HUDEP-2 (cell line): ENCODE results near the gene ADAMTS17.

Experiments used
- DNase-seq, 76 experiments: peaks; one replicate each; lab custom pipeline; 2025; ENCODE audit not compliant: unreplicated experiment in 76 of 76; lab: John Stamatoyannopoulos, UW

The ADAMTS17 gene

GRCh38 chr15:100311833-100312476 lies 29.8 kb downstream of the ADAMTS17 start:
- DNase-seq: no peak

- no peak for DNase-seq
These were observed 30.6 kb downstream of the ADAMTS17 start for GRCh38 chr15:100311154-100311625.

GRCh38 chr15:100310513-100311153 lies 31.1 kb downstream of the ADAMTS17 start:
- no peak for DNase-seq

GRCh38 chr15:100310041-100310405 lies 31.8 kb downstream of the ADAMTS17 start:
- no peak for DNase-seq

GRCh38 chr15:100309109-100310040 lies 32.4 kb downstream of the ADAMTS17 start:
- DNase-seq: no peak

GRCh38 chr15:100308608-100309007 lies 33.2 kb downstream of the ADAMTS17 start:
- no peak for DNase-seq

- DNase-seq: no peak
These were observed 33.6 kb downstream of the ADAMTS17 start for GRCh38 chr15:100308213-100308600.

GRCh38 chr15:100307241-100308212 lies 34.2 kb downstream of the ADAMTS17 start:
- no peak for DNase-seq

GRCh38 chr15:100306098-100306497 lies 35.7 kb downstream of the ADAMTS17 start:
- no peak for DNase-seq

- no peak for DNase-seq
These were observed 39.8 kb downstream of the ADAMTS17 start for GRCh38 chr15:100301910-100302431.

- DNase-seq: no peak
These were observed 43.5 kb downstream of the ADAMTS17 start for GRCh38 chr15:100298257-100298656.

- DNase-seq: no peak
These were observed 44.0 kb downstream of the ADAMTS17 start for GRCh38 chr15:100297812-100298211.

GRCh38 chr15:100295939-100296565 lies 45.7 kb downstream of the ADAMTS17 start:
- DNase-seq: no peak

- DNase-seq: no peak
These were observed 49.8 kb downstream of the ADAMTS17 start for GRCh38 chr15:100292010-100292409.

GRCh38 chr15:100291106-100291505 lies 50.7 kb downstream of the ADAMTS17 start:
- no peak for DNase-seq

GRCh38 chr15:100285641-100286295 lies 56.0 kb downstream of the ADAMTS17 start:
- DNase-seq: no peak

GRCh38 chr15:100284701-100285100 lies 57.1 kb downstream of the ADAMTS17 start:
- no peak for DNase-seq

GRCh38 chr15:100284191-100284590 lies 57.6 kb downstream of the ADAMTS17 start:
- no peak for DNase-seq
